GM19397 (cell line): ENCODE results near the gene MFAP5.
A peak's percentile ranks its signal among the peaks of the same experiment; 100 is the strongest.
"Not testable (repeated sequence)": the region's sequence is repeated elsewhere in the genome, so short reads cannot be mapped to it uniquely, and the experiment has no call there.

Experiments used
- ATAC-seq: cut with Tn5 transposase; IDR thresholded peaks from one replicate; pipeline ENCODE4 v1.9.1; 2021; ENCODE audit warnings: mild to moderate bottlenecking, moderate library complexity; ENCODE audit not compliant: unreplicated experiment

Gene MFAP5

DNA sequence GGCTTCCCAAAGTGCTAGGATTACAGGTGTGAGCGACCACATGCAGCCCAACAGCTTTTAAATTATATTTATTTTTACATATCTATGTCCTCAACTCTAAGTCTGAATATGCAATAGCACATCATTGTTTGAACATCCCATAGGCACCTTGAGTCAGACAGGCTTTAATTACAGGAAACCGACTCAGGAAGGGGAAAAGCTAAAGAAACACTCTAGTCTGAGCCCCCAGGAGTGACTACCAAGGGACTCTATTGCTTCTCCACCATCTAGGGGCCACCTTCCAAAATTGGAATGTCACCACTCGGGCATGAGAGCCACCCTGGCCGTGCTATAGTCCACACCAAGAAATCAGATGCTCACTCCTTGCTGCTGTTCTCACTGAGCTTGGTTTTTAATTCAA is 14.0 kb upstream of the MFAP5 start:
- no peak for ATAC-seq

GRCh38 chr12:8675591-8676036 is 13.0 kb upstream of the MFAP5 start:
- no peak for ATAC-seq

DNA sequence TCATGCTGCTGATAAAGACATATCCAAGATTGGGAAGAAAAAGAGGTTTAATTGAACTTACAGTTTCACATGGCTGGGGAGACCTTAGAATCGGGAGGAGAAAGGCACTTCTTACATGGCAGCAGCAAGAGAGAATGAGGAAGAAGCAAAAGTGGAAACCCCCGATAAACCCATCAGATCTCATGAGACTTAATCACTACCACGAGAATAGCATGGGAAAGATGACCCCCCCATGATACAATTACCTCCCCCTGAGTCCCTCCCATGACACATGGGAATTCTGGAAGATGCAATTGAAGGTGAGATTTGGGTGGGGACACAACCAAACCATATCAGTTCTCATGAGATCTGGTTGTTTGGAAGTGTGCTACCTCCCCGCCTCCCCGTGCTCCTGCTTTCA is 9.8 kb upstream of the MFAP5 start:
- no peak for ATAC-seq

- ATAC-seq, result no peak
These were observed 5.8 kb upstream of the MFAP5 start for GRCh38 chr12:8668441-8668840.

- ATAC-seq, result no peak
These were observed 4.6 kb upstream of the MFAP5 start for GRCh38 chr12:8667270-8667669.

- no peak for ATAC-seq
These were observed 3.1 kb upstream of the MFAP5 start for GRCh38 chr12:8665759-8666158.

DNA sequence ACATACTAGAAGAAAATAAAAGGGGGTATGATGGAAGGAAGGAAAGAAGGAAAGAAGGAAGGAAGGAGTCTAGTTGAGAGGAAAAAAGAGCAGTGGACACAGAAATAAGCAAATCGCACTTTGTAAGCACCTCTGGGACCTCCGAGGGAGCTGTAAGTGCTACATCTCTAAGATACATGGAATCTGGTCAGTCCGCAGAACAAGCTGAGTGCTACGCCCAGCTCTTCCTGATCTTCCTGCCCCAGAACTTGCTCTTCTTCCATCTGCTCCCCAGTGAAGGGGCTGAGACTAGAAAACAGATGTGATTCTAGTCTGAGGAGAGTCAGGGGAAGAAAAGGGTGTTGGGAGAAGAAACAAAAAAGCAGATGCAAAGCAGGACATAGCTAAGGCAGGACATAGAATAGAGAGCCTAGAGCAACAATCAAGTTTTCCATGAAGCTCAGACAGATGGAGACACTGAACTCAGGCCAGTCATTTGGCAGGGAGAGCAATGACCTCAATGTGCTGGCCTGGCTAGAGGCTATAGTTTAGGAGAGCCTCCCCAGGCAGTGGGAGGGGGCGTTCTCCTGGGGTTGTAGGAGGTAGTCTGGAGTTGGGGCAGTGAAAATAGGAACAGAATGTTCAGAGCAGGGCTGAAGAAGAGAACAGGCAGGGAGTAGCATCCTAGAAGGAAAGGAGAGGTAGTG is 1.7 kb upstream of the MFAP5 start:
- no peak for ATAC-seq

DNA sequence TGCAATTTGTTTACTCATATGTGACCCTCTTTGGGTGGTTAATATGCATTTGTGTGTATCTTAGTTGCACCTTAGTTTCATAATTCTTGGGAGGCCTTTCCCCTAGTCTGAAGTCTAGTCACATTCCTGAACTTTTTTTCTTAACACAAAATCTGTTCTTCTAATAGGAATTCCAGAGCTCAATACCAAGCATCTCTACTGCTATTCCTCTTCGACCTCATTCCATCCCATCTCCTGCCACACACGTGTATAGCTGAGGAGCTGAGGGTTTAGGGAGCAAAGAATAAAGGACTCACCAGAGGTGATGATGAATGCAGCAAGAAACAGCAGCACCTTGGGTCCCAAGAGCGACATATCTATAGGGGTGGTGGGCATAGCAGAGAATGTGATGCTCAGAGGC is 875 bp downstream of the MFAP5 start:
- no peak for ATAC-seq

- ATAC-seq, result no peak
These were observed 1.6 kb downstream of the MFAP5 start for GRCh38 chr12:8661016-8661415.

DNA sequence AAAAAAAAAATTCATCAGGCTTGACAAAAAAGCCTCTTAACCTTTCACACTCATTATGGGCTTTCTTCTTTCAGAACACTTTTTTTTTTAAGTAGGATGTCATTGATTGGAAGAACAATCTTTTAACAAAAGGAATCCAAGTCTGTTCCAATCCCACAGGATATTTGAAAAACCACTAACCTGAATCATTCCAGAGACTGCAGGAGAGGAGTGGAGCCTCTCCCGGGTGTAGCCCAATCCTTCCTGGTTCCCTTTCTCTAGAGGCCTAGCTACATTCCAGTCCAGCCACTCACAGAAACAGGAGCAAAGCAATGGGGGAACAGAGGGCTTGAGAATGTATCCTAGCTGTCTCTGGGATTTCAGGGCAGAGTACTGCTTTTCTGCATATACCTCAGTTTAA is 4.3 kb downstream of the MFAP5 start:
- ATAC-seq, result no peak

- no peak for ATAC-seq
These were observed 7.2 kb downstream of the MFAP5 start for GRCh38 chr12:8655421-8655820.

DNA sequence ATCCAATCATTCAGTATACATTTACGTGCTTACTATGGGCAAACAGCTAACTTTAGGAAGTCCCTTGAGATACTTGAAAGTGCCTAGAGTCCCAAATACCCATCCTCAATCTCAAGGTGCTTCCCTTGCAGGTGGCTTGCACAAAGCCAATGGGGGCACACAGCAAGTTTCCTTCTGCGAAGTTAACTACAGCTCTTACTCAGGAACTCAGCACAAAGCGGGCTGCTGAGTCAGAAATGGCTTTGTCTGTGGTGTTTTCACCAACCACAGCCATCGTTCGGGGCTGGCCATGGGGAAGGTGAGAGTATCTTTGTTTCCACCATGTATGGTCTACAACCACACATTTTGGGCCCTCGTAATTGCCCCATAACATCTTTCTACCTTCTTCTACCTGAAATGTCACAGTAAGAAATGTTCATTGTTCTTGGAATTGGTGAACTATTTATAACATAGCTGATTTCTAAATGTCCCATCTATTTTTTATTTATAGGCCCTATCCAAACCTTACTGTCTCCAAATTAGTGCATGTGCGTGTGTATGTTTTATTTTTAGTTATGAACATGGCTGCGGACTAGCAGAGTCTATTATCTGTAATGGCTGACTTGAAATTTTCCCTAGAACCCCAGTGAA is 13.9 kb downstream of the MFAP5 start:
- ATAC-seq, result peak; percentile 68

DNA sequence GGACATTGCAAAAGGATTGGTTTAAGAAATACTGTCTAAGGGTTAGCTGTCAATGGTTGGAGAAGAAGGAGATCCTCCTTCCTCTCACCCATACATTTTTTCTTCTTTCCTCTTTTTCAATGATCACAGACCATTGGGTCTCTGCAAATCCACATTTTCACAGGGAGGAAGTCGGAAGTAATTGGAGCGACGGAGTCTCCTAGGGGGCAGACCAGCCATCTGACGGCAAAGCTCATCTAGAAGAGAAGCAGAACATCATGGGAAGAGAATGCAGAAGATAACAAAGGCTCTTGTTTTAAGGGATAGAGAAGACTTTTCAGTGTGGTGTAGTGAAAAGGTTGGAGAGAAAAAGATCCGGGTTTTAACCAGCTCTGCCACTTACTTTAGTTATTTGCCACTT is 14.7 kb downstream of the MFAP5 start:
- no peak for ATAC-seq

DNA sequence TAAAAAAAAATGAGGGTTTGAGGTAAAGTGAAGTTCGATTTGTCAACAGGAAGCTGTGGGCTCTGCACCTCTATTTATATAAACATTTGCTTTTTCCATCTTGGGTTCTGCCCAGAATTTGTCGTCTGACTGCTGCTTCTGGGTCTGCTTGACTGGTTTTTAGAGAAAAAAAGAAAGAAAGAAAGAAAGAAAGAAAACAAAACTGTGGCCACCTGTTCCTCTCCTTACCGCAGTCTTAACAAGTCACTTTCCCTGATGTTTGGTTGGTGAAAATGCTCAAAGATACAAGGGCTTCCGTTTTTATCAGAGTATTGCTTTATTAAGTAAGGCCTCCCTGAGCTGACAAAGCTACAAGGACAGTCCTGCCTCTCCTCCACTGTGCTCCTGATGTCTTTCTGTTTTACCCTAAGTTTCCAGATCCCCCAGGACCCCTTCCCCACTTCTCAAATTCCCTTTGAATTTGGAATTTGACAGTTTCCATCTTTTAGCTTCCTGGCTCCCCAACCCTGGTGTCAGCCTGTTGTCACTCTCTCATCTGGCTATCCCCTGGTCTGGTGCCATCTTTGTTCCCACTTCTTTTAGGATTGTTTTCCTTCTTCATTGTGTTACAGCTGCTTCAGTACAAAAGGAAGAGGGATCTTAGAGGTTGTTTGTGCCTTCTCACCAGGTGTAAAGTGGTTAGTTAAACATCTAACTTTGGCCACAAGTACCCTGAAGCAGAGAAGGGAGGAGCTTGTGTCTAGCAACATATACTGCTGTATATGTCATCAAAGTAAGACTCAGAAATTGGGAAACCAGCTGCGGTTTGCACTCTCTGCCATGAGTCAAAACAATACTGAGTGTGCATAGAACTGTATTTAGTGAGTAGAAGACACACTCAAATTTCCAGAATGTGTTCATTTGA is 18.0 kb downstream of the MFAP5 start:
- ATAC-seq, result peak; percentile 59

DNA sequence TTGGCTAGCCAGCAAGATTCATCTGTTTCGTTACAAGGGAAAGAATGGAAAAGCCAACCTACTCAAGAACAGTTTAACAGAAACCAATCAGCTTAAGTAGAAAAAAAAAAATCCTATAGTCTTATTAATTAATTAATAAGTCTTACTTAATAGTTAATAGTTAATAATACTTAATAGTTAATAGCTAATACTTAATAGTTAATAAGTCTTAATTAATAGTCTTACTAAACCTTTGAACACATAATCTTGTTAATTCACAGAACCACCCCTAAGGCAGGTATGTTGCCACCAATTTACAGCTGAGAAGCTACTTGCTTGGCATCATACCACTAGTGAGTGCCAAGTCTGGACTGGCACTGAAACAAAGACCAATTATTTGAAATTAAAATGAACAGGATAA is 19.9 kb downstream of the MFAP5 start:
- no peak for ATAC-seq

- no peak for ATAC-seq
These were observed 22.7 kb downstream of the MFAP5 start for GRCh38 chr12:8639936-8640335.

DNA sequence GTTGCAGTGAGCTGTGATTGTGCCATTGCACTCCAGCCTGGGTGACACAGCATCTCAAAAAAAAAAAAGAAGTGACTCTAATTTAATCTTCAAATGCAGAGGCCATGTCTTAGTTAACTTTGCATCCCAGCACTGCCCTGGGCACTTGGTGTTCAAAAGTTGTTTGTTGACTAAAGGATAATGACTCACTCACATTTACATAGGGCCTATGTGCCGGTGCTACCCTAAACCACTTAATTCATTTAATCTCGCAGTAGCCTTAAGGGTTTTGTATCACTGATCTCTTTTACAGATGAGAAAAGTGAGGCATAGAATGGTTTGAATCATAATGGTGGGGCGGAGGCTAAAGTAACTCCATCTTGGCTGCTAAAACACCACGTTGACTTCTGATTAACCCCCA is 23.7 kb downstream of the MFAP5 start:
- no peak for ATAC-seq

DNA sequence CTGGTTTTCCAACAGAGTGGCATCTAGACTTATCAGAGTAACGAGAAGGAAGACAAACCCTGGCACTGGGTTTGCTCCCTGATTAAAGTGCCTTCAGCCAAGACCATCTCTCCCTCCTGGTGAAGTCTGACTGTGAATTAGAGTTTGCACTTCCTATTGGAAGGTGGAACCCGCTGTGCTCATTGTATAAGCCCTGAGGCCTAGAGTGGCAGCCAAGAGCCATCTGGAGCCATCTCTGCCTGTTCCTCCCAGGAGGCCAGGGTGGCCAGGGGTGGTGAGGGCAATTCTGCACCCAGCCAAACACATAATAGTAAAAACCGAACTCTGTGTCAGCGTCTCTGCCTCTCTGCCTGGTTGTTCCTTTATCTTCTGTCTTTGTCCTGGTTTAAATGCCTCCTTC is 25.0 kb downstream of the MFAP5 start:
- no peak for ATAC-seq

GRCh38 chr12:8637244-8637643 is 25.4 kb downstream of the MFAP5 start:
- no peak for ATAC-seq

DNA sequence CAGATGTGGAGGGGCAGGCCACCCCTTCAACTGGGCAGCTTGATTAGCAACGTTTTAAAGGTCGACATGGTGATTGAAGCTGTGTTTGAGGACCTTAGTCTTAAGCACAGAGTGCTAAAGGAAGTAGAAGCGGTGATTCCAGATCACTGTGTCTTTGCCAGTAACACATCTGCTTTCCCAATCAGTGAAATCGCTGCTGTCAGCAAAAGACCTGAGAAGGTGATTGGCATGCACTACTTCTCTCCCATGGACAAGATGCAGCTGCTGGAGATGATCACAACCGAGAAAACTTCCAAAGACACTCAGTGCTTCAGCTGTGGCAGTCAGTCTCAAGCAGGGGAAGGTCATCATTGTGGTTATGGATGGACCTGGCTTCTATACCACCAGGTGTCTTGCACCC is 26.0 kb downstream of the MFAP5 start:
- ATAC-seq, result no peak

DNA sequence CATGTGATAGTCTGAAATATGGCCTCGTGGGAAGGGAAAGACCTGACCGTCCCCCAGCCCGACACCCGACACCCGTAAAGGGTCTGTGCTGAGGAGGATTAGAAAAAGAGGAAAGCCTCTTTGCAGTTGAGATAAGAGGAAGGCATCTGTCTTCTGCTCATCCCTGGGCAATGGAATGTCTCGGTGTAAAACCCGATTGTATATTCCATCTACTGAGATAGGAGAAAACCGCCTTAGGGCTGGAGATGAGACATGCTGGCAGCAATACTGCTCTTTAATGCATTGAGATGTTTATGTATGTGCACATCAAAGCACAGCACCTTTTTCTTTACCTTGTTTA is 26.6 kb downstream of the MFAP5 start:
- ATAC-seq, result not testable (repeated sequence)
